ENCODE results near the gene ELOVL2.
"Not testable (repeated sequence)": the region's sequence is repeated elsewhere in the genome, so short reads cannot be mapped to it uniquely, and the experiment has no call there.

Gene ELOVL2

GRCh38 chr6:11043961-11044711 lies at the start of gene ELOVL2:
Gene ELOVL2, minus strand, starts transcription at chr6:11044305. Its CDS starts 75 bp downstream, at chr6:11044230.
- no peak for DNase-seq (ENCODE audit: low read depth)

GRCh38 chr6:11093376-11093625 lies 49.2 kb upstream of the ELOVL2 start:
- no peak for DNase-seq (ENCODE audit: low read depth)

GRCh38 chr6:11092668-11093375 lies 48.7 kb upstream of the ELOVL2 start:
- peak; percentile 16 for DNase-seq (ENCODE audit: low read depth)

- not testable (repeated sequence) for DNase-seq (ENCODE audit: low read depth)
These were observed 47.0 kb upstream of the ELOVL2 start for GRCh38 chr6:11091141-11091540.

GRCh38 chr6:11089695-11090094 lies 45.6 kb upstream of the ELOVL2 start:
- DNase-seq (ENCODE audit: low read depth) = no peak

- not testable (repeated sequence) for DNase-seq (ENCODE audit: low read depth)
These were observed 43.2 kb upstream of the ELOVL2 start for GRCh38 chr6:11087141-11087812.

- no peak for DNase-seq (ENCODE audit: low read depth)
These were observed 41.8 kb upstream of the ELOVL2 start for GRCh38 chr6:11085758-11086435.

- no peak for DNase-seq (ENCODE audit: low read depth)
These were observed 39.9 kb upstream of the ELOVL2 start for GRCh38 chr6:11083956-11084355.

- no peak for DNase-seq (ENCODE audit: low read depth)
These were observed 39.4 kb upstream of the ELOVL2 start for GRCh38 chr6:11083491-11083890.

GRCh38 chr6:11080296-11080695 lies 36.2 kb upstream of the ELOVL2 start:
- DNase-seq (ENCODE audit: low read depth) = no peak

- no peak for DNase-seq (ENCODE audit: low read depth)
These were observed 34.2 kb upstream of the ELOVL2 start for GRCh38 chr6:11078266-11078665.

- no peak for DNase-seq (ENCODE audit: low read depth)
These were observed 32.4 kb upstream of the ELOVL2 start for GRCh38 chr6:11076540-11076939.

GRCh38 chr6:11072101-11072500 lies 28.0 kb upstream of the ELOVL2 start:
- DNase-seq (ENCODE audit: low read depth) = no peak

GRCh38 chr6:11069760-11070159 lies 25.7 kb upstream of the ELOVL2 start:
- DNase-seq (ENCODE audit: low read depth) = no peak

- no peak for DNase-seq (ENCODE audit: low read depth)
These were observed 23.2 kb upstream of the ELOVL2 start for GRCh38 chr6:11067348-11067747.

- no peak for DNase-seq (ENCODE audit: low read depth)
These were observed 22.6 kb upstream of the ELOVL2 start for GRCh38 chr6:11066505-11067347.

GRCh38 chr6:11065436-11066202 lies 21.5 kb upstream of the ELOVL2 start:
- no peak for DNase-seq (ENCODE audit: low read depth)

GRCh38 chr6:11064836-11065235 lies 20.7 kb upstream of the ELOVL2 start:
- DNase-seq (ENCODE audit: low read depth) = no peak

- DNase-seq (ENCODE audit: low read depth) = no peak
These were observed 18.6 kb upstream of the ELOVL2 start for GRCh38 chr6:11062715-11063114.

GRCh38 chr6:11062083-11062482 lies 18.0 kb upstream of the ELOVL2 start:
- no peak for DNase-seq (ENCODE audit: low read depth)

GRCh38 chr6:11058406-11058805 lies 14.3 kb upstream of the ELOVL2 start:
- DNase-seq (ENCODE audit: low read depth) = no peak
